GM19452 (cell line): ENCODE results near the gene LAPTM4A.

Experiments
- ATAC-seq: cut with Tn5 transposase; IDR thresholded peaks from one replicate; pipeline ENCODE4 v1.9.1; 2021; ENCODE audit not compliant: unreplicated experiment

LAPTM4A gene

GRCh38 chr2:20025065-20025786, 26.2 kb downstream of the LAPTM4A start:
- no peak for ATAC-seq

- no peak for ATAC-seq
These were observed 27.7 kb downstream of the LAPTM4A start for GRCh38 chr2:20023688-20024087.

- no peak for ATAC-seq
These were observed 29.9 kb downstream of the LAPTM4A start for GRCh38 chr2:20021405-20022009.

GRCh38 chr2:20019747-20020146, 31.7 kb downstream of the LAPTM4A start:
- no peak for ATAC-seq

GRCh38 chr2:20018601-20019152, 32.8 kb downstream of the LAPTM4A start:
- no peak for ATAC-seq

- ATAC-seq, result no peak
These were observed 35.1 kb downstream of the LAPTM4A start for GRCh38 chr2:20016346-20016745.

- ATAC-seq, result no peak
These were observed 35.8 kb downstream of the LAPTM4A start for GRCh38 chr2:20015482-20016083.

GRCh38 chr2:20013126-20013849, 38.1 kb downstream of the LAPTM4A start:
- no peak for ATAC-seq

GRCh38 chr2:20012282-20013125, 38.9 kb downstream of the LAPTM4A start, which contains the start of gene MATN3:
Gene MATN3 (minus strand): TSS chr2:20012668. CDS start chr2:20012631, 37 bp downstream.
- no peak for ATAC-seq

- no peak for ATAC-seq
These were observed 39.5 kb downstream of the LAPTM4A start for GRCh38 chr2:20012032-20012281.

- ATAC-seq, result no peak
These were observed 40.0 kb downstream of the LAPTM4A start for GRCh38 chr2:20011276-20012031.

- ATAC-seq, result no peak
These were observed 42.7 kb downstream of the LAPTM4A start for GRCh38 chr2:20008703-20009102.

GRCh38 chr2:20005891-20006470, 45.4 kb downstream of the LAPTM4A start:
- ATAC-seq, result no peak

GRCh38 chr2:20005067-20005627, 46.3 kb downstream of the LAPTM4A start:
- no peak for ATAC-seq

GRCh38 chr2:20001361-20001863, 50.0 kb downstream of the LAPTM4A start:
- no peak for ATAC-seq

- ATAC-seq, result no peak
These were observed 57.7 kb downstream of the LAPTM4A start for GRCh38 chr2:19993731-19994130.

- ATAC-seq, result no peak
These were observed 59.5 kb downstream of the LAPTM4A start for GRCh38 chr2:19991895-19992294.

- no peak for ATAC-seq
These were observed 61.1 kb downstream of the LAPTM4A start for GRCh38 chr2:19990416-19990728.
